Omental fat pad (tissue), 4 donors: ENCODE measurements around the gene ICAM2. TPM values are rescaled to one million over a fixed set of nuclear protein-coding genes. Genes with fewer than 3 reads are reported as not detected.

ENCODE experiments used
- ATAC-seq: fragments of 150-250 bp; one replicate; pipeline ENCODE4 v1.9.1; 2016; ENCODE audit warnings: mild to moderate bottlenecking, moderate library complexity; ENCODE audit not compliant: low FRiP score
- DNase-seq: peaks from one replicate; pipeline ENCODE4 v3.0.0-alpha.2; 2019; ENCODE audit warnings: low spot score
- total RNA-seq, 4 donors: library from RNA; depleted of rRNA; stranded (reverse); fragments of >200 nt; gene quantifications; one replicate each; pipeline ENCODE4 v1.1.0, GENCODE V29; 2016
- TF ChIP-seq, protein P1 (sequence below), 3 donors: fragments of 450-650 bp; IDR thresholded peaks; one replicate each; pipeline ENCODE4 v1.5.1; 2016 to 2017; ENCODE audit warnings: antibody characterized with exemption in 3 of 3, mild to moderate bottlenecking in 3 of 3, moderate library complexity in 2 of 3

The ICAM2 gene
- total RNA-seq, 4 donors from 2014 or later: 57.7 to 252 (median 137) TPM

DNA sequence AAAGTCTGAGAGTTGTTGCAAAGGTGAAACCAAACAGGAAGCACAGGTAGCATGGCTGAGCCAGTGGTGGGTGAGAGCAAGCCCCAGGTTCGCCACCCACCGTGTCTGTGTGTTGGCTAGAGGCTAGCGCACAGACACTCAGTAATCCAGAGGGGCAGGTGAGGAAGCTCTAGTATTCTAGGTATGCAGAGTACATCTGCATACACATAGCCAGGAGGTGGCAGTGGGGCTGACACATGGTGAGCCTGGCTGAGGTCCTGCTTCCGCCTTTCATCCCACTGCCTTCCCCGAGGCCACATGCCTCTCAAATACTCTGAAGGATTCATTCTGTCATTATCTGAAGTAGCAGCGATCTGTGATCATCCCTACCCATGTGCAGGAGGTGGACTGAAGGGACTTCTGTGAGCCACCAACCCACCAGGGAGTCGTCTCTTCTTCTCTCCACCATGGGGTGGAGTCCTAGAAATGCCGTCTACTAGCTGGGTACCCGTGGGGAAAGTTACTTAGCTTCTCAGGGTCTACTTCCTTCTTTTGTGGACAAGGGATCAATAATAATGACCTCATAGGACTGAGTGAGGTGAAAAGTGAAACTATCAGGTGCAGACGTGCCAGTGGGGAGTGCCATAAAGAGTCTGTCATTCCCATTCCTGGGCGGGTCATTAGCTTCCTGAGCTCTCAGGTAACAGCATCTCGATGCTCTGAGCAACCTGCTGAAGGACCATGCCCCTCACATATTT, 36.0 kb upstream of the ICAM2 start:
- TF ChIP-seq, protein P1, sequence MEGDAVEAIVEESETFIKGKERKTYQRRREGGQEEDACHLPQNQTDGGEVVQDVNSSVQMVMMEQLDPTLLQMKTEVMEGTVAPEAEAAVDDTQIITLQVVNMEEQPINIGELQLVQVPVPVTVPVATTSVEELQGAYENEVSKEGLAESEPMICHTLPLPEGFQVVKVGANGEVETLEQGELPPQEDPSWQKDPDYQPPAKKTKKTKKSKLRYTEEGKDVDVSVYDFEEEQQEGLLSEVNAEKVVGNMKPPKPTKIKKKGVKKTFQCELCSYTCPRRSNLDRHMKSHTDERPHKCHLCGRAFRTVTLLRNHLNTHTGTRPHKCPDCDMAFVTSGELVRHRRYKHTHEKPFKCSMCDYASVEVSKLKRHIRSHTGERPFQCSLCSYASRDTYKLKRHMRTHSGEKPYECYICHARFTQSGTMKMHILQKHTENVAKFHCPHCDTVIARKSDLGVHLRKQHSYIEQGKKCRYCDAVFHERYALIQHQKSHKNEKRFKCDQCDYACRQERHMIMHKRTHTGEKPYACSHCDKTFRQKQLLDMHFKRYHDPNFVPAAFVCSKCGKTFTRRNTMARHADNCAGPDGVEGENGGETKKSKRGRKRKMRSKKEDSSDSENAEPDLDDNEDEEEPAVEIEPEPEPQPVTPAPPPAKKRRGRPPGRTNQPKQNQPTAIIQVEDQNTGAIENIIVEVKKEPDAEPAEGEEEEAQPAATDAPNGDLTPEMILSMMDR (IDR thresholded peaks at IDR 0.05): no peak
- ATAC-seq (no peak), DNase-seq (no peak)

DNA sequence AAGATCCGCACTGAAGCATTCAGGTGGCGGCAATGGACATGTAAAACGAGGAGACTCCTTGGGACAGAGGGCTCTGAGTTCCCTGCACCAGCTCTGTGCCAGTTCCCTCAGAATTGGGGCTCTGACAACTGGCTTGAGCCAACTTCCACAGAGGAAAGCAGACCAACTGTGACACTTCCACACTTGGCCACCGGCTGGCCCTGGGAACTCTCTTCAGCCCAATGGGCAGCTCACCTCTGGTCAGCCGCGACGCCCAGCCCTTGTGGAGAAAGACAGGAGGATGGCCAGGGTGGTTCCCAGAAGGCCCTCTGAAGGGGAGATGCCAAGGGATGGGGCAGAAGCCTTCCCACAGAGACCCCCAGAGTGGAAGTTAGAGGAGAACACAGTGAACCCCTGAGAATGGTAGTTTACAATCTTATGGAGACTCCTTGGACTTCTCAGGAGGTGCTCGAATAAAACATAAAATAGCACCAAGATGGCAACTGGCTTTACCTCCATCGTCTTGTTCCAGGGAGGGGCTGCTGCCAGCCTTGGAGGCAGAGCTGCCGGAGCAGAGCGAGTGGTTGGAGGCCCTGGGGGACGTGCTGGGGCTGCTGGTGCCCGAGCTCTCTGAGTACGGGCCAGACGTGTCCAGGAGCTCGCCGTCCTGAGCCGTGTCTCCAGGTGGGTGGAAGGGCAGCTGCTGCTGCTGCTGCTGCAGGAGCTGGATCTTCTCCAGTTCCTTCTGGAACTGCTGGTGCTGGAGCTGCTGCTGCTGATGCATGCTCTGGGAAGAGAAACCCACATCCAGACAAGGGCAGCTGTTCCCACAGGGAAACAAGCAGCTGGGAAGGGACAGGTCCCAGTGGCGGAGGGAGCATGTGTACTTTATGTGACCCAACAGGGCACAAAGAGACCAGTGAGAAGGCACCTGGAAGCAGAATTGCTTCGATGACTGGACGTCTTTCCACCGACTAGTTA, 35.0 kb upstream of the ICAM2 start:
- TF ChIP-seq, protein P1 (IDR thresholded peaks at IDR 0.05): no peak
- ATAC-seq: no peak
- DNase-seq: no peak

DNA sequence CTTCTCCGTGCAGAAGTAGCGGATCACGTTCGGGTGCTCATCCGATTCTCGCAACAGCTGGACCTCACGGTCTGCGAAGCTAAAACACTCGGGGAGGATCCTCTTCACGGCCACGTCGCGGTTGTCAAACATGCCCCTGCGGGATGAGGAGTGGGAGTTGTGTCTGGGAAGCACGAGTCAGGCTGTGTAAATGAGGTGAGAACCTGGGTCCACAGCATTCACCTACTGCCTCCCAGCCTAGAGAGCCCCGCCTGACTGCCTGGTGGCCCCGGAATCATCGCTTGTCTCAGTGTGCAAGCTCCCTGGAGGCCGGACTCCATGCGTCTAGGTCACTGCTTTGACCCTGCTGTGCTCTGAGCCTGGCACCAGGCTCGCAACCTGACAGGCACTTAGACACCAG, 33.9 kb upstream of the ICAM2 start:
- DNase-seq: no peak
- no peak for ATAC-seq
- TF ChIP-seq, protein P1 (IDR thresholded peaks at IDR 0.05): no peak

DNA sequence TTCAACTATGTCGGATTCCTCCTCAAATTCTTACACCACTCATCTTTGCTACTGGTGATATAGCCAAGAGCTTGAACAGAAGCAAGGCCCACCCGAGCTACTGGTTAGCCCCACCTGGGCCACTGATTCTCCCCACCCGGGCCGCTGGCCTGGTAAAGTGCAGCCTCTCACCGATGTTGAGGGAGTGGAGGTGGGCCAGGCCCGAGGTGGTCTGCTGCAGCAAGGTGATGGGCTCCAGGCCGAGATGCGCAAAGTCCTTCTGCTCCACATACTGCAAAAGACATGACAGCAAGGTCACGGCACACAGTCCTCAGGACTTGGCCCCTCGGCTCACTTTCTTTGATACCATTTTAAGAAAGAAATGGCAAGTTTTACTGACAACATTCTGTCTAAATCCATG, 32.7 kb upstream of the ICAM2 start:
- no peak for DNase-seq
- ATAC-seq: no peak
- TF ChIP-seq, protein P1 (IDR thresholded peaks at IDR 0.05): no peak

DNA sequence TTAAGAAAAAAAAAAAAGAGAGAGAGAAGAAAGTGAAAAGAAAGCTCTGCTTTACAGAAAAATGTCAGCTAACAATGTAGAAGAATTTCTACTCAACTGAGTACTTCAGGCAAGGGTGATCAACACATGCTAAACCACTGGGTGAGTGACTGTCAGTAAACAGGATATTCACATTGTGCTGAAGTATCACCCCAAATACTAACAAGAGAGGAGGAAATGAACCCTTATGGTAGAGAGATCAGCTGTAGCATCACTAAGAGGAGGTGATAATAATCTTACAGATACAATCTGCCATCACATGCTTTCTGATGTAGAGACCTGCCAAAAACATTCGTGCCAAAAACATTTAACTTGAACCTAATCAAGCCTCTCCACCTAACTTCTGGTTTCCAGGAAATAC, 30.7 kb upstream of the ICAM2 start:
- TF ChIP-seq, protein P1 (IDR thresholded peaks at IDR 0.05): no peak
- DNase-seq (no peak), ATAC-seq (no peak)

DNA sequence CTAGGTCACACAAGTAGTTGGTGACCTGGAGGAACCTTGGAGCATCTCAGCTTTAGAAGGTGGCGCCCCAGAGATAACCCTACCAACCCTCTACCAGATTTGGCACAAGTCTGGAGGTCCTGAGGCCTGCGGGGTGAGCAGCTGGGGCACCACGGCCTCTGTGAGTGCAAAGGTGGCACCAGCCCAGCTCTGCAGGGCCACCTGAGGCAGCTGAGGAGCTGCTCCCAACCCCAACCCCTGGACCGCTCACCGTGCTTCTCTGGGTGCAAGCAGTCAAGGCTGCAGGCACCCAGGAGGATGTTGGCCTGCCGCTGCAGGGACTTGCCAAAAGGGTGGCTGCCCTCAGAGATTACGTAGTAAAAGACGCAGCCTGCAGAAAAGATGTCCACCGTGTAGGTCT, 28.4 kb upstream of the ICAM2 start:
- TF ChIP-seq, protein P1 (IDR thresholded peaks at IDR 0.05): no peak
- DNase-seq (no peak), ATAC-seq (no peak)
